Mesodermal cell (in vitro differentiated cells): ENCODE results near the gene ZSWIM7.

Experiments
- H3K27ac ChIP-seq: 2 replicates; pipeline ENCODE4 v1.7.0; 2013; ENCODE audit warnings: mild to moderate bottlenecking, low read depth, low read length, moderate library complexity; ENCODE audit not compliant: severe bottlenecking
- H3K36me3 ChIP-seq: 2 replicates; pipeline ENCODE4 v1.7.1; 2013; ENCODE audit warnings: mild to moderate bottlenecking, low read length, moderate library complexity; ENCODE audit not compliant: control insufficient read depth, insufficient read depth
- H3K4me1 ChIP-seq: one replicate; pipeline ENCODE4 v1.7.1; 2013; ENCODE audit warnings: mild to moderate bottlenecking, low read length; ENCODE audit not compliant: insufficient read depth, control insufficient read depth, poor library complexity, severe bottlenecking
- H3K4me3 ChIP-seq: 2 replicates; pipeline ENCODE4 v1.7.0; 2013; ENCODE audit warnings: low read length, control low read depth, mild to moderate bottlenecking; ENCODE audit not compliant: insufficient read depth, poor library complexity, severe bottlenecking; ENCODE audit errors: extremely low read depth
- H3K9me3 ChIP-seq: 2 replicates; pipeline ENCODE4 v1.7.1; 2013; ENCODE audit warnings: mild to moderate bottlenecking, low read length, moderate library complexity; ENCODE audit not compliant: control insufficient read depth
- WGBS, 2 experiments: methylation state at CpG; one replicate each; pipeline ENCODE4 v1.1.5; 2013; ENCODE audit warnings: missing lambda C conversion rate in 2 of 2; ENCODE audit not compliant: insufficient coverage in 2 of 2; 5-methylcytosine and 5-hydroxymethylcytosine counted together

Gene ZSWIM7

DNA sequence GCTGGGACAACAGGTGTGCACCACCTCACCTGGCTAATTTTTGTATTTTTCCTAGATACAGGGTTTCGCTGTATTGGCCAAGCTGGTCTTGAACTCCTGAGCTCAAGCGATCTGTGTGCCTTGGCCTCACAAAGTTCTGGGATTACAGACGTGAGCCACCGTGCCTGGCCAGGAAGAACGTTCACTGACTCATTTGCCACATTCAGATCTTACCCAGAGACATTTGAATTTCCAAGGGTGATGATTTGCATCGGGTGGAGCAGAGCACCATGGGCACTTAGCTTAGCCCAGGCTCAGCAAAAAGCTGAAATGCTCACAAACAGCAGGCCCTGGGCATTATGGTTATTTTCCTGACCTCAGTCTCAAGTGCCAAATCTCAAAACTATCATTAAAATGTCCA, 69.1 kb downstream of the ZSWIM7 start:
- WGBS, 2 experiments, result 58 to 61% methylated on average over 6 of the region's 6 CpGs
- H3K4me3 ChIP-seq, result no peak overlapping the region
- H3K27ac ChIP-seq, result no peak overlapping the region
- no peaks in the 10 kb centered on the region for H3K4me1 ChIP-seq
- no peaks in the 10 kb centered on the region for H3K36me3 ChIP-seq
- no peaks in the 10 kb centered on the region for H3K9me3 ChIP-seq

DNA sequence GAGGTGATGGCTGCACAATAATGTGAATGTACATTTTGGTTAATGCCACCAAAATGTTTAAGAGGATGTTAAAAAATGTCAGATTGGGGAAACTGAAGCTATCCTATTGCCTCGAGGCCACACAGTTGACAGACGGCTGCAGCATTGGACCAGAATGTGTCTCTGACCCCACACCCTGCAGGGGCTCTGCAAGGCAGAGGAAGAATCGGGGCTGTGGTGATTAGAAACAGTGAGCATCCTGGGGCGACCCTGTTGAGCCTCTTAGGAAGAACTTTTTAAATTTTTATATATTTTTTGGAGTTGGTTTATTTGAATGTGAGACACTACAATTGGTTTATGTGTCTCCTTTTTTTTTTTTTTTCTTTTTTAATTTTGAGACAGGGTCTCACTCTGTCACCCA, 69.6 kb downstream of the ZSWIM7 start:
- H3K36me3 ChIP-seq, result no peaks in the 10 kb centered on the region
- WGBS, 2 experiments, result 73 to 86% methylated on average over 3 of the region's 4 CpGs
- no peak overlapping the region for H3K27ac ChIP-seq
- no peaks in the 10 kb centered on the region for H3K4me1 ChIP-seq
- no peaks in the 10 kb centered on the region for H3K9me3 ChIP-seq
- no peak overlapping the region for H3K4me3 ChIP-seq

DNA sequence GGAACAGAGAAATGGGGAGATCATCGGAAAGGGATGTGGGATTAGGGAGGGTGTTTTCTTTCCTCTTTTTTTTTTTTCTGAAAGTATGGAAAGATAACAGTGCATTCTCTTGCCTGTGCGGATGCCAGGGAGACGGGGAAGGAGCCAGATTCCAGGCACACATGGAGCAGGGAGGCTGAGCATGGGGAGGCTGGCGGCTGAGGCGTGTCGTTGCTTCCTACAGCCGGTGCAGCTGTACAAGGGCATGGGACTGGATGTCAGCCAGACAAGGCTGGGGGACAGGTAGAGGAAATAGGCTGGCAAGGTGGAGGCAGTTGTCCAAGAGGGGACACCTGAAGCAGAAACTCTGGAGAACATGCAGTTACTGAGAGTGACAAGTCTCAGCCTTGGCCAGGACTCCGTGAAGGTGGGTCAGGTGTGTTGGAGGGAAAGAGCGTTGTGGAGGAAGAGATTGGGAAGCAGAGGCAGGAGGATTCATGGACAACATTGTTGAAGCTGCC, 71.2 kb downstream of the ZSWIM7 start:
- Histone ChIP-seq H3K4me3 (no peak overlapping the region), H3K27ac (no peak overlapping the region), H3K9me3 (no peaks in the 10 kb centered on the region), H3K36me3 (no peaks in the 10 kb centered on the region), H3K4me1 (no peaks in the 10 kb centered on the region)
- WGBS, 2 experiments, result 91 to 97% methylated on average over 9 of the region's 9 CpGs
